ENCODE results near the gene MIER2.

The MIER2 gene

DNA sequence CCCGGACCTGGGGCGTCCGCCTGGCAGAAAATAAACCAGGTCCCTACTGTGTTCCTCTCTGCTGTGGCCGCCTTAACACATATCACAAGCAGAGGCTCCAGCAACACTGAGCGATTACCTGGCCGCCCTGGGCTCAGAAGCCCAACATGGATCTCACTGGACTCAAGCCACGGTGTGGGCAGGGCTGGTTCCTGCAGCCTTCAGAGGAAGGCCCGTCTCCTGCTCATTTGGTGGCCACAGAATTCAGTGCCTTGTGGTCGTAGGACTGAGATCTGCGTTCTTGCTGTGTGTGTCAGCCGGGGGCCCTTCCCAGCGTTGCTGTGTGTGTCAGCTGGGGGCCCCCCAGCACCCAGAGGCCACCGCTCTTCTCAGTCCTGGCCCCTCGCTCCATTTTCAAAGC is 34.1 kb upstream of the MIER2 start:
- H3K27me3 ChIP-seq (ENCODE audit: insufficient read depth, poor library complexity, severe bottlenecking) = peaks cover 2% of the 10 kb centered on the region
- H3K27ac ChIP-seq (replicated peaks) = no peak overlapping the region
- DNase-seq (ENCODE audit: low read depth in 1 of 2, low spot score in 1 of 2) = no peak
- no peak overlapping the region for H3K4me3 ChIP-seq (replicated peaks; ENCODE audit: insufficient read depth, low read length)
- TF ChIP-seq, protein P1, sequence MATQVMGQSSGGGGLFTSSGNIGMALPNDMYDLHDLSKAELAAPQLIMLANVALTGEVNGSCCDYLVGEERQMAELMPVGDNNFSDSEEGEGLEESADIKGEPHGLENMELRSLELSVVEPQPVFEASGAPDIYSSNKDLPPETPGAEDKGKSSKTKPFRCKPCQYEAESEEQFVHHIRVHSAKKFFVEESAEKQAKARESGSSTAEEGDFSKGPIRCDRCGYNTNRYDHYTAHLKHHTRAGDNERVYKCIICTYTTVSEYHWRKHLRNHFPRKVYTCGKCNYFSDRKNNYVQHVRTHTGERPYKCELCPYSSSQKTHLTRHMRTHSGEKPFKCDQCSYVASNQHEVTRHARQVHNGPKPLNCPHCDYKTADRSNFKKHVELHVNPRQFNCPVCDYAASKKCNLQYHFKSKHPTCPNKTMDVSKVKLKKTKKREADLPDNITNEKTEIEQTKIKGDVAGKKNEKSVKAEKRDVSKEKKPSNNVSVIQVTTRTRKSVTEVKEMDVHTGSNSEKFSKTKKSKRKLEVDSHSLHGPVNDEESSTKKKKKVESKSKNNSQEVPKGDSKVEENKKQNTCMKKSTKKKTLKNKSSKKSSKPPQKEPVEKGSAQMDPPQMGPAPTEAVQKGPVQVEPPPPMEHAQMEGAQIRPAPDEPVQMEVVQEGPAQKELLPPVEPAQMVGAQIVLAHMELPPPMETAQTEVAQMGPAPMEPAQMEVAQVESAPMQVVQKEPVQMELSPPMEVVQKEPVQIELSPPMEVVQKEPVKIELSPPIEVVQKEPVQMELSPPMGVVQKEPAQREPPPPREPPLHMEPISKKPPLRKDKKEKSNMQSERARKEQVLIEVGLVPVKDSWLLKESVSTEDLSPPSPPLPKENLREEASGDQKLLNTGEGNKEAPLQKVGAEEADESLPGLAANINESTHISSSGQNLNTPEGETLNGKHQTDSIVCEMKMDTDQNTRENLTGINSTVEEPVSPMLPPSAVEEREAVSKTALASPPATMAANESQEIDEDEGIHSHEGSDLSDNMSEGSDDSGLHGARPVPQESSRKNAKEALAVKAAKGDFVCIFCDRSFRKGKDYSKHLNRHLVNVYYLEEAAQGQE (IDR thresholded peaks at IDR 0.05; ENCODE audit: insufficient replicate concordance, low read depth) = no peak
- TF ChIP-seq CTCF (IDR thresholded peaks at IDR 0.05; ENCODE audit: insufficient read depth, low read length) = no peak
- TF ChIP-seq SPI1 (IDR thresholded peaks at IDR 0.05; ENCODE audit: borderline replicate concordance, low read depth) = no peak
- TF ChIP-seq POLR2AphosphoS5 (IDR thresholded peaks at IDR 0.05; ENCODE audit: low read depth) = no peak
- no peak for TF ChIP-seq GABPA (IDR thresholded peaks at IDR 0.05; ENCODE audit: low read depth)

DNA sequence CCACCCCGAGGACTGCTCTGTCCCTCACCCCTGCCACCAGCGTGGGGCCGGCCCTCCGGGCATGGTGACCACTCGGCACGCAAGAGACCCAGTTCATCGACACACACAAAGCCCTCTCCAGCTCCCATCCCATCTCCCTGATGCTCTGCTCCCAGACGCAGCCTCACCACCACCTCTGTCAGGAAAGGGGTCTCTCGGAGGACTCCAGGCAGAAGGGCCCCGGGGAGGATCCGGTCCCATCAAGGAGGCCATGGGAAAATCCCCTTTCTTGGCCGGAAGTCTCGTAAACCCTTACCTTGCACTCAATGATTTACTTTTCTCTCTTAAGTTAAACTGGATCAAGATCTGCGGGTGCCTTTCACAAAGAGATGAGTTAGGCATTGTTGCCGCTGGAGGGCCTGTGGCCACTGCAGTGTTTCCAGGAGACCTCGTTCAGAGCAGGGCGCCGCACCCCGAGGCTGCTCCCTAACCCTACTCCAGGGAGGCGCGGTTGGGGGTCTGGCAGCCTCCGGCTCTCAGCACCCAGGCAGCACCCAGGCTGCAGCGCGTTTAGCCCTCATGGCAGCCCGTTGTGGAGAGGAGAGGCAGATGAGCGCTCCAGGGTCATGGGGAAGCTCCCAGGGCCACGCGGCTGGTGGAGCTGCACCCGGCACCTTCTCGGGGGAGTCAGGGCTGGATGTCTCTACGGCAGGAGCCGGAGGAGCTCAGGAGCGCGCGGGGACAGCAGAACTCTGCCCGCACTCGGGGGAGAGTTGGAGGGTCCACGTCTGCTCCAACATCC is 33.4 kb upstream of the MIER2 start:
- DNase-seq (ENCODE audit: low read depth in 1 of 2, low spot score in 1 of 2) = no peak
- Histone ChIP-seq H3K4me3 (replicated peaks; ENCODE audit: insufficient read depth, low read length) (no peak overlapping the region), H3K27ac (replicated peaks) (no peak overlapping the region), H3K27me3 (ENCODE audit: insufficient read depth, poor library complexity, severe bottlenecking) (peaks cover 2% of the 10 kb centered on the region)
- TF ChIP-seq SPI1 (IDR thresholded peaks at IDR 0.05; ENCODE audit: borderline replicate concordance, low read depth) = no peak
- no peak for TF ChIP-seq CTCF (IDR thresholded peaks at IDR 0.05; ENCODE audit: insufficient read depth, low read length)
- TF ChIP-seq GABPA (IDR thresholded peaks at IDR 0.05; ENCODE audit: low read depth) = no peak

DNA sequence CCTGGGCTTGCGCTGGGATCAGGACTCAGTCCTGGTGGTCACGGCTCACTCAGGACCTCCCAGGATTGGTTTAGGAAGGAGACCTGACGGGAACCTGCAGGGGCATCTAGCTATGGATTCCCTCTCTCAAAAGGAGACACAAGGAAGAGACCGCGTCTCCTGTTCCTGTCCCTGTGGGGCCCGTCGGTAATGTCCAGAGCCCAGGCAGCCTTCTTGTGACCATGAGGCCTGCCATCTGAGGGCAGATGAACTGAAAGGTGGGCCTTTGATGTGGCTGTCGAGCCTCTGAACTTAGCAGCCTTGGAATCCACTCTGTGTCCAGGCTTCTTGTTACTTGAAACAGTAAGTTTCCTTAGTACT is 31.5 kb upstream of the MIER2 start:
- no peak overlapping the region for H3K4me3 ChIP-seq (replicated peaks; ENCODE audit: insufficient read depth, low read length)
- no peak overlapping the region for H3K27ac ChIP-seq (replicated peaks)
- no peak for DNase-seq (ENCODE audit: low read depth in 1 of 2, low spot score in 1 of 2)
- no peaks in the 10 kb centered on the region for H3K27me3 ChIP-seq (ENCODE audit: insufficient read depth, poor library complexity, severe bottlenecking)
- TF ChIP-seq POLR2AphosphoS5 (IDR thresholded peaks at IDR 0.05; ENCODE audit: low read depth) (no peak), GABPA (IDR thresholded peaks at IDR 0.05; ENCODE audit: low read depth) (no peak), CTCF (IDR thresholded peaks at IDR 0.05; ENCODE audit: insufficient read depth, low read length) (no peak), SPI1 (IDR thresholded peaks at IDR 0.05; ENCODE audit: borderline replicate concordance, low read depth) (no peak)
- TF ChIP-seq, protein P1 (IDR thresholded peaks at IDR 0.05; ENCODE audit: insufficient replicate concordance, low read depth) = no peak
